C4-2B (cell line): Measurements from ENCODE around the gene TMPRSS9.

ENCODE experiments used
- H3K27ac ChIP-seq: fragments of 450-650 bp; 2 replicates; pipeline ENCODE4 v1.5.1; 2017
- CTCF ChIP-seq: fragments of 450-650 bp; conservative IDR thresholded peaks from 2 replicates; pipeline ENCODE4 v1.5.1; 2017; ENCODE audit warnings: mild to moderate bottlenecking
- ZFX ChIP-seq: fragments of 450-650 bp; IDR thresholded peaks from 2 replicates; pipeline ENCODE4 v1.6.1; 2017

The TMPRSS9 gene

GRCh38 chr19:2334426-2334825, 25.6 kb upstream of the TMPRSS9 start:
- no peak for TF ChIP-seq CTCF
- TF ChIP-seq ZFX = no peak
- no peak overlapping the region for H3K27ac ChIP-seq

GRCh38 chr19:2334986-2335846, 24.8 kb upstream of the TMPRSS9 start:
- TF ChIP-seq CTCF = no peak
- TF ChIP-seq ZFX = no peak
- no peak overlapping the region for H3K27ac ChIP-seq

- H3K27ac ChIP-seq = no peak overlapping the region
- no peak for TF ChIP-seq CTCF
- no peak for TF ChIP-seq ZFX
These were observed 24.2 kb upstream of the TMPRSS9 start for GRCh38 chr19:2335848-2336247.

- no peak overlapping the region for H3K27ac ChIP-seq
- TF ChIP-seq CTCF = no peak
- TF ChIP-seq ZFX = no peak
These were observed 23.3 kb upstream of the TMPRSS9 start for GRCh38 chr19:2336528-2337328.

- TF ChIP-seq ZFX (no peak), CTCF (no peak; the same call in 1 of the 2 replicates)
- H3K27ac ChIP-seq = no peak overlapping the region
These were observed 22.7 kb upstream of the TMPRSS9 start for GRCh38 chr19:2337329-2337707.

- TF ChIP-seq CTCF = no peak
- no peak for TF ChIP-seq ZFX
- no peak overlapping the region for H3K27ac ChIP-seq
These were observed 21.9 kb upstream of the TMPRSS9 start for GRCh38 chr19:2338055-2338615.
